DOHH2 (cell line): ENCODE measurements around the gene MUC3A.

Experiments used
- H3F3A ChIP-seq: fragments of 200-600 bp; sonication (generic), shearing (Covaris generic); 2 replicates; pipeline ENCODE4 v1.6.0; 2016; ENCODE audit warnings: antibody characterized with exemption, mild to moderate bottlenecking; ENCODE audit not compliant: control insufficient read depth, insufficient read depth
- H3K27ac ChIP-seq: fragments of 200-600 bp; sonication (generic); 2 replicates; pipeline ENCODE4 v1.5.1; 2014; ENCODE audit warnings: low read depth, mild to moderate bottlenecking, low read length, moderate library complexity
- H3K27me3 ChIP-seq: fragments of 200-600 bp; sonication (generic); 2 replicates; pipeline ENCODE4 v1.6.1; 2014; ENCODE audit warnings: mild to moderate bottlenecking, low read length, mixed read lengths; ENCODE audit not compliant: control insufficient read depth
- H3K36me3 ChIP-seq: fragments of 200-600 bp; sonication (generic); 2 replicates; pipeline ENCODE4 v1.6.1; 2014; ENCODE audit warnings: mild to moderate bottlenecking, low read length, moderate library complexity, mixed read lengths; ENCODE audit not compliant: control insufficient read depth
- H3K4me1 ChIP-seq: fragments of 200-600 bp; sonication (generic); 2 replicates; pipeline ENCODE4 v1.6.1; 2014; ENCODE audit warnings: mild to moderate bottlenecking, low read length, mixed read lengths; ENCODE audit not compliant: control insufficient read depth
- H3K4me2 ChIP-seq: fragments of 200-600 bp; sonication (generic); 2 replicates; pipeline ENCODE4 v1.6.0; 2014; ENCODE audit warnings: mild to moderate bottlenecking, low read length, moderate library complexity
- H3K4me3 ChIP-seq: fragments of 200-600 bp; sonication (generic); 2 replicates; pipeline ENCODE4 v1.5.1; 2014; ENCODE audit warnings: mild to moderate bottlenecking, low read length, mixed read lengths
- H3K79me2 ChIP-seq: fragments of 200-600 bp; sonication (generic); 2 replicates; pipeline ENCODE4 v1.6.1; 2014; ENCODE audit warnings: mild to moderate bottlenecking, low read length, mixed read lengths; ENCODE audit not compliant: control insufficient read depth
- H3K9me2 ChIP-seq: fragments of 200-600 bp; sonication (generic); replicated peaks from 2 replicates; pipeline ENCODE4 v1.6.1; 2014; ENCODE audit warnings: mild to moderate bottlenecking, low read length, mixed read lengths; ENCODE audit not compliant: control insufficient read depth
- H3K9me3 ChIP-seq: fragments of 200-600 bp; sonication (generic); 2 replicates; pipeline ENCODE4 v1.6.1; 2014; ENCODE audit warnings: antibody characterized with exemption, low read length, mixed read lengths; ENCODE audit not compliant: control insufficient read depth, insufficient read depth
- H4K20me1 ChIP-seq: fragments of 200-600 bp; sonication (generic); 2 replicates; pipeline ENCODE4 v1.6.0; 2014; ENCODE audit warnings: low read depth, mild to moderate bottlenecking, antibody characterized with exemption, low read length, moderate library complexity; ENCODE audit not compliant: control insufficient read depth, insufficient read depth
- EZH2phosphoT487 ChIP-seq: fragments of 200-600 bp; sonication (generic); IDR thresholded peaks from 2 replicates; pipeline ENCODE4 v1.6.1; 2017; ENCODE audit warnings: borderline replicate concordance, mild to moderate bottlenecking, antibody characterized with exemption, low read length, moderate library complexity, mixed read lengths
- TF ChIP-seq, protein P1 (sequence below): fragments of 200-600 bp; sonication (generic); IDR thresholded peaks from one replicate; pipeline ENCODE4 v1.5.1; 2014; ENCODE audit warnings: antibody characterized with exemption, mild to moderate bottlenecking, low read depth, low read length; ENCODE audit not compliant: poor library complexity, severe bottlenecking

Gene MUC3A

DNA sequence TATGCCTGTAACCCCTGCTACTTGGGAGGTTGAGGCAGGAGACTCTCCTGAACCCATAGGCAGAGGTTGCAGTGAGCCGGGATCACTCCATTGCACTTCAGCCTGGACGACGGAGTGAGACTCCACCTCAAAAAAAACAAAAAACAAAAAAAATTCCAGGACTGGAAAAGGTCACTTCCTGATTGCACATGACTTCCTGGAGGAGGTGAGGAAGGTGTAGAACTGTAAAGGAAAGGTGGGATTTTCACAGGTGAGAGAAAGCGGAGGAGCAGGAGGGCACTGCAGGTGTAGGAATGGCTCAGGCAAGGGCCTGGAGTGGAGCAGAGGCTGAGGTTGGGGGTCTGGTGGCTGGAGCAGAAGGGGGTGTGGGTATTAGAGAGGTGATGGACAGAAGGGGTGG is 3.2 kb upstream of the MUC3A start:
- H3K4me1 ChIP-seq: no peaks in the 10 kb centered on the region
- H3K36me3 ChIP-seq: no peaks in the 10 kb centered on the region
- no peaks in the 10 kb centered on the region for H3F3A ChIP-seq
- H3K9me3 ChIP-seq: no peaks in the 10 kb centered on the region
- H3K9me2 ChIP-seq: no peaks in the 10 kb centered on the region
- no peak overlapping the region for H3K4me3 ChIP-seq
- no peaks in the 10 kb centered on the region for H3K79me2 ChIP-seq
- no peak overlapping the region for H3K4me2 ChIP-seq
- H3K27ac ChIP-seq: no peak overlapping the region
- TF ChIP-seq, protein P1, sequence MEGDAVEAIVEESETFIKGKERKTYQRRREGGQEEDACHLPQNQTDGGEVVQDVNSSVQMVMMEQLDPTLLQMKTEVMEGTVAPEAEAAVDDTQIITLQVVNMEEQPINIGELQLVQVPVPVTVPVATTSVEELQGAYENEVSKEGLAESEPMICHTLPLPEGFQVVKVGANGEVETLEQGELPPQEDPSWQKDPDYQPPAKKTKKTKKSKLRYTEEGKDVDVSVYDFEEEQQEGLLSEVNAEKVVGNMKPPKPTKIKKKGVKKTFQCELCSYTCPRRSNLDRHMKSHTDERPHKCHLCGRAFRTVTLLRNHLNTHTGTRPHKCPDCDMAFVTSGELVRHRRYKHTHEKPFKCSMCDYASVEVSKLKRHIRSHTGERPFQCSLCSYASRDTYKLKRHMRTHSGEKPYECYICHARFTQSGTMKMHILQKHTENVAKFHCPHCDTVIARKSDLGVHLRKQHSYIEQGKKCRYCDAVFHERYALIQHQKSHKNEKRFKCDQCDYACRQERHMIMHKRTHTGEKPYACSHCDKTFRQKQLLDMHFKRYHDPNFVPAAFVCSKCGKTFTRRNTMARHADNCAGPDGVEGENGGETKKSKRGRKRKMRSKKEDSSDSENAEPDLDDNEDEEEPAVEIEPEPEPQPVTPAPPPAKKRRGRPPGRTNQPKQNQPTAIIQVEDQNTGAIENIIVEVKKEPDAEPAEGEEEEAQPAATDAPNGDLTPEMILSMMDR: no peak
- no peak for TF ChIP-seq EZH2phosphoT487
- peaks cover 22% of the 10 kb centered on the region for H3K27me3 ChIP-seq
- H4K20me1 ChIP-seq: no peaks in the 10 kb centered on the region

DNA sequence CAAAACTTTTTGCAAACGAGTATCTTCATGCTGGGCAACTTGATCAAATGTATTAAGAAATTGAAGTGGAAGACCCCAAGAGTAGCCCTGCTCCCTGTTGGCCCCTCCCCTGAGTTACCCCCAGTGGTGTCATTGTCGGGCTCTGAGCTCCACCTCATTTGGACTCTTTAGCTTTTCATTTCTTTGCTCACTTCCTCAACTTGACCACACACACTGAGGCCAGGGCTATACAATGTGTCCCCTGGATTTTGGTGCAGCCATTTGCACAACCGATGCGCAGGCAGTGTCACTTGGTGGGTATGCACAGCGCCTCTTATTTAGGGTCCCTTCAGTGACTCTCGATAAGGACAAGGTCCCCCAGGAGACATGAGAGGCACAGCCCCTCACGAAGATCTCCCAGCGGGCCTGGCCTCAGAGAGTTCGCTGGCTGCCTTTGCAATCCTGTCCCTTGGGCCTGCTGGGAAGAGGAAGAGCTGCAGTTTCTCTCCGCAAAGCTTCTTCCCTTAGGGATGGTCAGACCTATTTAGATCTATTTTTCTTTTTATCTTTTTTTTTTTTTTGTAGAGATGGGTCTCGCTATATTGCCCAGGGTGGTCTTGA is 2.5 kb upstream of the MUC3A start:
- Histone ChIP-seq H3K4me1 (no peaks in the 10 kb centered on the region), H3K79me2 (no peaks in the 10 kb centered on the region), H3K4me3 (no peak overlapping the region), H3K9me3 (no peaks in the 10 kb centered on the region), H3K36me3 (no peaks in the 10 kb centered on the region), H3K27ac (no peak overlapping the region), H4K20me1 (no peaks in the 10 kb centered on the region), H3K4me2 (no peak overlapping the region), H3F3A (no peaks in the 10 kb centered on the region), H3K27me3 (peaks cover 28% of the 10 kb centered on the region), H3K9me2 (no peaks in the 10 kb centered on the region)
- no peak for TF ChIP-seq EZH2phosphoT487
- TF ChIP-seq, protein P1: no peak

DNA sequence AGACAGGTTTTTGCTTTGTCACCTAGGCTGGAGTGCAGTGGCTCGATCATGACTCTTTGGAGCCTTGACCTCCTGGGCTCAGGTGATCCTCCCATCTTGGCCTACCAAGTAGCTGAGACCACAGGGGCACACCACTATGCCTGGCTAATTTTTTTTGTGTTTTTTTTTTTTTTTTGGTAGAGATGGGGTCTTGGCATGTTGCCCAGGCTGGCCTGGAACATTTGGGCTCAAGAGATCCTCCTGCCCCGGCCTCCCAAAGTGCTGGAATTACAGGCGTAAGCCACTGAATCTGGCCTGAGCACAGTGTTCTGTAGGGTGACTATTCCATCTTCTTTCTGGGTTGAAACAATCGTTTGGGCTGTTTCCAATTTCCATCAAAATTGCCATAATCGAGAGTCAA is 1.5 kb upstream of the MUC3A start:
- no peak overlapping the region for H3K4me2 ChIP-seq
- H3K4me3 ChIP-seq: no peak overlapping the region
- no peaks in the 10 kb centered on the region for H3K36me3 ChIP-seq
- no peaks in the 10 kb centered on the region for H4K20me1 ChIP-seq
- H3K4me1 ChIP-seq: no peaks in the 10 kb centered on the region
- peaks cover 31% of the 10 kb centered on the region for H3K27me3 ChIP-seq
- no peaks in the 10 kb centered on the region for H3K9me2 ChIP-seq
- H3F3A ChIP-seq: no peaks in the 10 kb centered on the region
- no peak overlapping the region for H3K27ac ChIP-seq
- no peaks in the 10 kb centered on the region for H3K79me2 ChIP-seq
- no peaks in the 10 kb centered on the region for H3K9me3 ChIP-seq
- TF ChIP-seq EZH2phosphoT487: no peak
- TF ChIP-seq, protein P1: no peak

DNA sequence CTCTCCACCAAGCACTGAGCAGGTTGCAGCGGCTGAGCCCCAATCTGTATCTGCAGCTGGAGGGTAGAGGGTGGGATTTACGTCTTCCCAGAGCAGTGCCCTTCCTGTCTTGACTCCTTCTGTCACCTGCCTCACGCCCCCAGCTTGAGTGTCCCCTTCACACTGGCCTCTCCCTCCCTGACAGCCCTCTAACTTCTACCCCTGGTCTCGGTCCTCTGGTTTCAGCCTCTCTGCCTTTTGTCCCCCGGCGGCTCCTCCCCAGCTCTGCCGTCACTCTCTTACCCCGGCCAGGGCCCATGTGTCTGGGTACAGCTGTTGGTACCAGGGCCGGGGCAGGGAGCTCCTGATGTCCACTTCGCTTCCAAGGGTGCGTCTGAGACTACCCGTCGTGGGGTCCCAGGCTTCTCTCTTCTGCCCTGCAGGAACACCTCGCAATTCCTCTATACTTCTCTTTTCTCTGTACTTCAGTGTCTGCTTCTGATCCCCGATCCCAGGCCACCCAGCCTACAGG is 654 bp downstream of the MUC3A start:
- H3K4me3 ChIP-seq: no peak overlapping the region
- no peaks in the 10 kb centered on the region for H3K79me2 ChIP-seq
- H3K4me1 ChIP-seq: no peaks in the 10 kb centered on the region
- no peak for TF ChIP-seq EZH2phosphoT487
- TF ChIP-seq, protein P1: no peak
- no peaks in the 10 kb centered on the region for H3K9me3 ChIP-seq
- H3F3A ChIP-seq: no peaks in the 10 kb centered on the region
- H3K36me3 ChIP-seq: no peaks in the 10 kb centered on the region
- no peaks in the 10 kb centered on the region for H3K9me2 ChIP-seq
- no peaks in the 10 kb centered on the region for H4K20me1 ChIP-seq
- no peak overlapping the region for H3K27ac ChIP-seq
- H3K4me2 ChIP-seq: no peak overlapping the region
- peaks cover 35% of the 10 kb centered on the region for H3K27me3 ChIP-seq
